Measurements from ENCODE around the gene MID1. TPM values are rescaled to one million over a fixed set of nuclear protein-coding genes. Genes with fewer than 3 reads are reported as not detected.

The MID1 gene
- total RNA-seq, 1 donor from 2014 or later = 9.4 TPM

GRCh38 chrX:10531927-10532326, 88.5 kb downstream of the MID1 start:
- intact Hi-C loops (cut with micrococcal nuclease) = no loop called here
- no peak for TF ChIP-seq CTCF (IDR thresholded peaks at IDR 0.05; ENCODE audit: borderline replicate concordance)
- Histone ChIP-seq H3K36me3 (no peaks in the 10 kb centered on the region), H3K27me3 (ENCODE audit: low read depth) (no peaks in the 10 kb centered on the region), H3K27ac (replicated peaks) (no peak overlapping the region), H3K4me1 (peaks cover 2% of the 10 kb centered on the region), H3K4me3 (no peak overlapping the region), H3K9me3 (replicated peaks) (no peaks in the 10 kb centered on the region)
- no peak for DNase-seq

- intact Hi-C loops (cut with micrococcal nuclease) = no loop called here
- no peak for TF ChIP-seq CTCF (IDR thresholded peaks at IDR 0.05; ENCODE audit: borderline replicate concordance)
- Histone ChIP-seq H3K36me3 (no peaks in the 10 kb centered on the region), H3K9me3 (replicated peaks) (no peaks in the 10 kb centered on the region), H3K27ac (replicated peaks) (no peak overlapping the region), H3K4me1 (no peaks in the 10 kb centered on the region), H3K27me3 (ENCODE audit: low read depth) (no peaks in the 10 kb centered on the region), H3K4me3 (no peak overlapping the region)
- DNase-seq = no peak
Observed at GRCh38 chrX:10529344-10529743, 91.0 kb downstream of the MID1 start.

- Histone ChIP-seq H3K4me1 (no peaks in the 10 kb centered on the region), H3K36me3 (no peaks in the 10 kb centered on the region), H3K27ac (replicated peaks) (no peak overlapping the region), H3K9me3 (replicated peaks) (no peaks in the 10 kb centered on the region), H3K27me3 (ENCODE audit: low read depth) (no peaks in the 10 kb centered on the region), H3K4me3 (no peak overlapping the region)
- no peak for DNase-seq
- TF ChIP-seq CTCF (IDR thresholded peaks at IDR 0.05; ENCODE audit: borderline replicate concordance) = no peak
- intact Hi-C loops (cut with micrococcal nuclease) = no loop called here
Observed at GRCh38 chrX:10526451-10526850, 93.9 kb downstream of the MID1 start.

GRCh38 chrX:10525381-10526120, 94.8 kb downstream of the MID1 start:
- TF ChIP-seq CTCF (IDR thresholded peaks at IDR 0.05; ENCODE audit: borderline replicate concordance) = no peak
- Histone ChIP-seq H3K27me3 (ENCODE audit: low read depth) (no peaks in the 10 kb centered on the region), H3K4me1 (no peaks in the 10 kb centered on the region), H3K36me3 (no peaks in the 10 kb centered on the region), H3K9me3 (replicated peaks) (no peaks in the 10 kb centered on the region), H3K4me3 (no peak overlapping the region), H3K27ac (replicated peaks) (peak overlapping the region; percentile 5)
- intact Hi-C loops (cut with micrococcal nuclease) = no loop called here
- no peak for DNase-seq

- H3K36me3 ChIP-seq = no peaks in the 10 kb centered on the region
- intact Hi-C loops (cut with micrococcal nuclease) = no loop called here
- H3K9me3 ChIP-seq (replicated peaks) = no peaks in the 10 kb centered on the region
- DNase-seq = no peak
- H3K27me3 ChIP-seq (ENCODE audit: low read depth) = no peaks in the 10 kb centered on the region
- H3K27ac ChIP-seq (replicated peaks) = no peak overlapping the region
- TF ChIP-seq CTCF (IDR thresholded peaks at IDR 0.05; ENCODE audit: borderline replicate concordance) = no peak
- no peak overlapping the region for H3K4me3 ChIP-seq
- H3K4me1 ChIP-seq = peaks cover 3% of the 10 kb centered on the region
Observed at GRCh38 chrX:10524578-10524977, 95.8 kb downstream of the MID1 start.

Measured in left ventricle myocardium inferior (tissue), 1 donor.